OCI-M2 (cell line): ENCODE results near the gene RPL19.
"Not testable (repeated sequence)": the region's sequence is repeated elsewhere in the genome, so short reads cannot be mapped to it uniquely, and the experiment has no call there.

Experiments
- DNase-seq: peaks from one replicate; lab custom pipeline; 2025; ENCODE audit not compliant: unreplicated experiment; lab: John Stamatoyannopoulos, UW

RPL19 gene

GRCh38 chr17:39200070-39200879, at the start of gene RPL19:
RPL19 (plus strand) TSS chr17:39200283; CDS start chr17:39200345, 62 bp downstream.
- no peak for DNase-seq

- no peak for DNase-seq
Observed at GRCh38 chr17:39150795-39151149, 49.3 kb upstream of the RPL19 start.

- DNase-seq, result no peak
Observed at GRCh38 chr17:39151150-39151942, 48.7 kb upstream of the RPL19 start, which contains the start of gene PLXDC1. PLXDC1 (minus strand) TSS chr17:39151637; CDS start chr17:39151437, 200 bp downstream.

GRCh38 chr17:39151943-39152818, 47.9 kb upstream of the RPL19 start:
- no peak for DNase-seq

GRCh38 chr17:39153599-39154051, 46.5 kb upstream of the RPL19 start:
- DNase-seq, result peak; percentile 60

GRCh38 chr17:39155654-39156053, 44.4 kb upstream of the RPL19 start:
- no peak for DNase-seq

GRCh38 chr17:39156491-39156890, 43.6 kb upstream of the RPL19 start:
- DNase-seq, result no peak

GRCh38 chr17:39158623-39159022, 41.5 kb upstream of the RPL19 start:
- no peak for DNase-seq

- DNase-seq, result no peak
Observed at GRCh38 chr17:39161962-39162361, 38.1 kb upstream of the RPL19 start.

- DNase-seq, result no peak
Observed at GRCh38 chr17:39164675-39165143, 35.4 kb upstream of the RPL19 start.

- no peak for DNase-seq
Observed at GRCh38 chr17:39165178-39165840, 34.8 kb upstream of the RPL19 start.

GRCh38 chr17:39165841-39166349, 34.2 kb upstream of the RPL19 start, which contains the start of gene ARL5C:
ARL5C (minus strand) TSS chr17:39166161; CDS start chr17:39165760, 401 bp downstream.
- no peak for DNase-seq

- no peak for DNase-seq
Observed at GRCh38 chr17:39166437-39167335, 33.4 kb upstream of the RPL19 start.

- DNase-seq, result no peak
Observed at GRCh38 chr17:39167476-39167875, 32.6 kb upstream of the RPL19 start.

GRCh38 chr17:39168503-39168902, 31.6 kb upstream of the RPL19 start:
- not testable (repeated sequence) for DNase-seq

GRCh38 chr17:39169101-39169500, 31.0 kb upstream of the RPL19 start:
- DNase-seq, result no peak

GRCh38 chr17:39169518-39169917, 30.6 kb upstream of the RPL19 start:
- no peak for DNase-seq

- DNase-seq, result no peak
Observed at GRCh38 chr17:39170109-39170508, 30.0 kb upstream of the RPL19 start.

- no peak for DNase-seq
Observed at GRCh38 chr17:39170558-39170957, 29.5 kb upstream of the RPL19 start.
